ENCODE results near the gene FIGNL2. TPM values are rescaled to one million over a fixed set of nuclear protein-coding genes. Genes with fewer than 3 reads are reported as not detected.
A peak's percentile ranks its signal among the peaks of the same experiment; 100 is the strongest.

The FIGNL2 gene
- 0.38 TPM for total RNA-seq
- polyA plus RNA-seq, result 0.52 TPM
- long read RNA-seq, donor 1, result 0 reads
- long read RNA-seq, donor 2, result 0 reads
- long read RNA-seq, donor 3, result 0 reads
- long read RNA-seq, donor 4, result 0 reads
- long read RNA-seq, donor 5, full-length matches to known transcripts, result 1 of 1 reads
- long read RNA-seq, donor 5, partial matches to known transcripts, result 0 of 1 reads
- long read RNA-seq, donor 5, other reads (novel, unspliced or antisense), result 0 of 1 reads
- long read RNA-seq, donor 6, result 0 reads
- long read RNA-seq, donor 7, result 0 reads
- long read RNA-seq, donor 8, result 0 reads
- long read RNA-seq, donor 9, result 0 reads
- long read RNA-seq, donor 10, result 0 reads

- no peaks in the 10 kb centered on the region for H3K36me3 ChIP-seq (ENCODE audit: control insufficient read depth in 2 of 2, insufficient read depth in 2 of 2, low read length in 1 of 2)
- peaks cover 5 to 26% of the 10 kb centered on the region in 2 donors for H3K4me1 ChIP-seq (ENCODE audit: control insufficient read depth in 2 of 2, insufficient read depth in 2 of 2, low read length in 2 of 2)
- H3K27ac ChIP-seq (ENCODE audit: low read depth in 1 of 2, low read length in 1 of 2), result no peak within 1 kb of the TSS
- no peak for DNase-seq (ENCODE audit: low read depth in 6 of 9, low spot score in 9 of 9)
- H3K9me3 ChIP-seq (ENCODE audit: control insufficient read depth in 2 of 2, insufficient read depth in 1 of 2, low read length in 1 of 2), result peaks cover 3 to 4% of the 10 kb centered on the region in 2 donors
- H3K4me3 ChIP-seq (ENCODE audit: low read length in 2 of 2), result peak within 1 kb of the TSS in 1 of 2 donors; percentile 45
- 9% methylated on average over 51 of the region's 51 CpGs for WGBS
- H3K27me3 ChIP-seq (ENCODE audit: control insufficient read depth in 2 of 2, insufficient read depth in 1 of 2, low read length in 1 of 2), result peaks cover 40 to 85% of the 10 kb centered on the region in 2 donors
These were observed at the start of gene FIGNL2 for GRCh38 chr12:51848326-51848727. Gene FIGNL2 (minus strand): TSS chr12:51848718. CDS start chr12:51822413, 26,305 bp downstream.

DNA sequence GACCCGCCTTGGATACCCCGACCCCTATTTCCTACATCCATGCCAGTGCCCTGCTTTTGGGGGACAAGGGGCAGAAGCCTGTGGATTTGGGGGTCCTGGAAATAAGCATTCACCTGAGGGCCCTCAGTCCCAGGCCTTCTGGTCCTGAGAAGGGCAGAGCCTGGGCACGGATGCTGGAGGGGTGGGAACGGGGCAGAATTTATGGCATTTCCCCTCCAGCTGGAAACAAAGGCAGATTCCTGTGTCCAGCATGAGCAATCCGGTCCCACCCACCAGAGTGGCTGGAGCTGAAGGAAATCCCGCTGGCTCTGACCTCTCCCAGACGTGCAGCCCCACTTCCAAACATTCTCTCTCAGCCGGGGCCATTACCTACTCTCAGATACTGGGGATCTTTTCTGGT, 48.7 kb upstream of the FIGNL2 start:
- Histone ChIP-seq H3K4me3 (ENCODE audit: low read length in 2 of 2) (no peak overlapping the region), H3K9me3 (ENCODE audit: control insufficient read depth in 2 of 2, insufficient read depth in 1 of 2, low read length in 1 of 2) (no peaks in the 10 kb centered on the region), H3K4me1 (ENCODE audit: control insufficient read depth in 2 of 2, insufficient read depth in 2 of 2, low read length in 2 of 2) (no peaks in the 10 kb centered on the region), H3K27me3 (ENCODE audit: control insufficient read depth in 2 of 2, insufficient read depth in 1 of 2, low read length in 1 of 2) (no peaks in the 10 kb centered on the region), H3K36me3 (ENCODE audit: control insufficient read depth in 2 of 2, insufficient read depth in 2 of 2, low read length in 1 of 2) (no peaks in the 10 kb centered on the region), H3K27ac (ENCODE audit: low read depth in 1 of 2, low read length in 1 of 2) (no peak overlapping the region)
- no peak for DNase-seq (ENCODE audit: low read depth in 6 of 9, low spot score in 9 of 9)
- WGBS, result 96% methylated on average over 8 of the region's 8 CpGs

DNA sequence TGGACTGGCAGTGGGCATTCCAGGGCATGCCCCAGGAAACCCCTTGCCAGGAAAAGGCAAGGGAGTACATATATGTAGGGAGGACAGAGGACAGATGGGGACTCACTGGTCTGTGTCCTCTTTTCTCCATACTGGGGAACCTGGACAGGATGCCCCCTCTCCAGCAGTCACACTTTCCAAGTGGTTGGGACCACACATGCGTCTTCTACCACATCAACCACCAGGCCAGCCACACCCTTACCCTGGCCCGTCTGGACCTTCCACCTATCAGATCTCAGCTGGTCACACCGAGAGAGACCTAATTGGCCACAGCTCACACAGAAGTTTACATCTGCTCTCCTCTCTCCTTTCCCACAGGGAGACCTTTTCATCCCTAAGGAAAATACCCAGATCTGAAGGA, 47.7 kb upstream of the FIGNL2 start:
- Histone ChIP-seq H3K9me3 (ENCODE audit: control insufficient read depth in 2 of 2, insufficient read depth in 1 of 2, low read length in 1 of 2) (no peaks in the 10 kb centered on the region), H3K36me3 (ENCODE audit: control insufficient read depth in 2 of 2, insufficient read depth in 2 of 2, low read length in 1 of 2) (no peaks in the 10 kb centered on the region), H3K27me3 (ENCODE audit: control insufficient read depth in 2 of 2, insufficient read depth in 1 of 2, low read length in 1 of 2) (no peaks in the 10 kb centered on the region), H3K4me1 (ENCODE audit: control insufficient read depth in 2 of 2, insufficient read depth in 2 of 2, low read length in 2 of 2) (no peaks in the 10 kb centered on the region), H3K4me3 (ENCODE audit: low read length in 2 of 2) (no peak overlapping the region), H3K27ac (ENCODE audit: low read depth in 1 of 2, low read length in 1 of 2) (no peak overlapping the region)
- WGBS, result 95% methylated on average over 3 of the region's 3 CpGs
- DNase-seq (ENCODE audit: low read depth in 6 of 9, low spot score in 9 of 9), result no peak

GRCh38 chr12:51895378-51896135, 47.0 kb upstream of the FIGNL2 start:
- no peaks in the 10 kb centered on the region for H3K27me3 ChIP-seq (ENCODE audit: control insufficient read depth in 2 of 2, insufficient read depth in 1 of 2, low read length in 1 of 2)
- H3K9me3 ChIP-seq (ENCODE audit: control insufficient read depth in 2 of 2, insufficient read depth in 1 of 2, low read length in 1 of 2), result no peaks in the 10 kb centered on the region
- no peaks in the 10 kb centered on the region for H3K4me1 ChIP-seq (ENCODE audit: control insufficient read depth in 2 of 2, insufficient read depth in 2 of 2, low read length in 2 of 2)
- H3K27ac ChIP-seq (ENCODE audit: low read depth in 1 of 2, low read length in 1 of 2), result no peak overlapping the region
- no peaks in the 10 kb centered on the region for H3K36me3 ChIP-seq (ENCODE audit: control insufficient read depth in 2 of 2, insufficient read depth in 2 of 2, low read length in 1 of 2)
- 97% methylated on average over 8 of the region's 8 CpGs for WGBS
- H3K4me3 ChIP-seq (ENCODE audit: low read length in 2 of 2), result no peak overlapping the region
- no peak for DNase-seq (ENCODE audit: low read depth in 6 of 9, low spot score in 9 of 9)

DNA sequence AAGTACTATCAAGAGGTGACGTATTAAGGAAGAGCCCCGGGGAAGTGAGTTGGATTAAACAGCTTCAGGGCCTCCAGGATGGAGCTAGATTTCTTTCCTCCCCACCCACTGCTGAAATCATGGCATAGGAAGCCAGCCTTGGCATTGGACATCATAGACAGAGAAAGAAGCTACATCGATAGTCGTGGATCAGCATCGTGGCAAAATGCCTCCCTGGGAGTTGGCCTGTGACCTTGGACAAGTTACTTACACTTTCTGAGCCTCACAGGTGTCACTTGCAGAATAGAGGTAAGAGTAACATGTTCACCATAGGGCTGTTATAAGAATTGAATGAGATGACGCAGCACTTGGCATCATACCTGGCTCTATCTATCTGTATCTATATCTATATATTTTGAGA, 45.3 kb upstream of the FIGNL2 start:
- WGBS, result 96% methylated on average over 6 of the region's 6 CpGs
- Histone ChIP-seq H3K4me1 (ENCODE audit: control insufficient read depth in 2 of 2, insufficient read depth in 2 of 2, low read length in 2 of 2) (no peaks in the 10 kb centered on the region), H3K9me3 (ENCODE audit: control insufficient read depth in 2 of 2, insufficient read depth in 1 of 2, low read length in 1 of 2) (no peaks in the 10 kb centered on the region), H3K36me3 (ENCODE audit: control insufficient read depth in 2 of 2, insufficient read depth in 2 of 2, low read length in 1 of 2) (no peaks in the 10 kb centered on the region), H3K27me3 (ENCODE audit: control insufficient read depth in 2 of 2, insufficient read depth in 1 of 2, low read length in 1 of 2) (no peaks in the 10 kb centered on the region), H3K4me3 (ENCODE audit: low read length in 2 of 2) (no peak overlapping the region), H3K27ac (ENCODE audit: low read depth in 1 of 2, low read length in 1 of 2) (no peak overlapping the region)
- no peak for DNase-seq (ENCODE audit: low read depth in 6 of 9, low spot score in 9 of 9)

DNA sequence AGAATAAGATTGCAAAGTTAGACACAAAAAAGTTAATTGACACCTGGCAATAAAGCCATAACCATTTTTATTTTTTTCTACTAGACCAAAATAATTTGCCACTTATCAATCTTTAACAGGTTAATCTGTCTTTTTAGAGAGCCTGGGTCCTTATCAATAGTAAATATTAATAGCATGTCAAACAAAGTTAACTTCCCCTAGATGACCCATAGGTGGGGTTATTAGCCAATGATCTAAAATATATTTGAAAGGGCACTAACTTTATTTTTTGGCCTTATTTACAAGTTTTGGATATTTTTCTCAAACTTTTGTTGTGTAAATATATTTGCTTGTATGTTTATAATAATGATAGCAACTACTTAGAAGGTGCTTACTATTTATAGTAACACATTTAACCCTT, 43.3 kb upstream of the FIGNL2 start:
- no peak for DNase-seq (ENCODE audit: low read depth in 6 of 9, low spot score in 9 of 9)
- no peaks in the 10 kb centered on the region for H3K9me3 ChIP-seq (ENCODE audit: control insufficient read depth in 2 of 2, insufficient read depth in 1 of 2, low read length in 1 of 2)
- no peak overlapping the region for H3K4me3 ChIP-seq (ENCODE audit: low read length in 2 of 2)
- H3K27ac ChIP-seq (ENCODE audit: low read depth in 1 of 2, low read length in 1 of 2), result no peak overlapping the region
- H3K36me3 ChIP-seq (ENCODE audit: control insufficient read depth in 2 of 2, insufficient read depth in 2 of 2, low read length in 1 of 2), result no peaks in the 10 kb centered on the region
- no peaks in the 10 kb centered on the region for H3K27me3 ChIP-seq (ENCODE audit: control insufficient read depth in 2 of 2, insufficient read depth in 1 of 2, low read length in 1 of 2)
- peaks cover 0 to 3% of the 10 kb centered on the region in 2 donors for H3K4me1 ChIP-seq (ENCODE audit: control insufficient read depth in 2 of 2, insufficient read depth in 2 of 2, low read length in 2 of 2)

DNA sequence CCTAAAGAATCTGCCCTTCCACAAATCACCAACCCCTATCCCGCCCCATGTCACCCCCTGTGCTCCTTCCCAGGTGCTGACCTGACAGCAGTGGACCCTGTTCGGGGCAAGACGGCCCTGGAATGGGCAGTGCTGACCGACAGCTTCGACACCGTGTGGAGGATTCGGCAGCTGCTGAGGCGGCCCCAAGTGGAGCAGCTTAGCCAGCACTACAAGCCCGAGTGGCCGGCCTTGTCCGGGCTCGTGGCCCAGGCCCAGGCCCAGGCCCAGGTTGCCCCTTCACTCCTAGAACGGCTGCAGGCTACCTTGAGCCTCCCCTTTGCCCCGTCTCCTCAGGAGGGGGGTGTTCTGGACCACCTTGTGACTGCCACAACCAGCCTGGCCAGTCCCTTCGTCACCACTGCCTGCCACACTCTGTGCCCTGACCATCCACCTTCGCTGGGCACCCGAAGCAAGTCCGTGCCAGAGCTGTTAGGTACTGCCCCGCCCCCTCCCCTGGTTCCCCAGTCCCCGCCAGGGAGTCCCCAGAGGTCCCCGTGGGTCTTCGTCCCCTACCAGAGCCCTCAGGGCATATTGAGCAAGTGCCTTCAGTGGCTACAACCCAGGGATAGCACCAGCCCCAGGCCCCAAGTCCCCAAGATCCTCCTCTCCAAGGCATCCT, 42.1 kb upstream of the FIGNL2 start:
- Histone ChIP-seq H3K27ac (ENCODE audit: low read depth in 1 of 2, low read length in 1 of 2) (no peak overlapping the region), H3K27me3 (ENCODE audit: control insufficient read depth in 2 of 2, insufficient read depth in 1 of 2, low read length in 1 of 2) (no peaks in the 10 kb centered on the region), H3K9me3 (ENCODE audit: control insufficient read depth in 2 of 2, insufficient read depth in 1 of 2, low read length in 1 of 2) (no peaks in the 10 kb centered on the region), H3K4me1 (ENCODE audit: control insufficient read depth in 2 of 2, insufficient read depth in 2 of 2, low read length in 2 of 2) (peaks cover 0 to 12% of the 10 kb centered on the region in 2 donors), H3K4me3 (ENCODE audit: low read length in 2 of 2) (no peak overlapping the region), H3K36me3 (ENCODE audit: control insufficient read depth in 2 of 2, insufficient read depth in 2 of 2, low read length in 1 of 2) (no peaks in the 10 kb centered on the region)
- no peak for DNase-seq (ENCODE audit: low read depth in 6 of 9, low spot score in 9 of 9)
- WGBS, result 94% methylated on average over 22 of the region's 22 CpGs

DNA sequence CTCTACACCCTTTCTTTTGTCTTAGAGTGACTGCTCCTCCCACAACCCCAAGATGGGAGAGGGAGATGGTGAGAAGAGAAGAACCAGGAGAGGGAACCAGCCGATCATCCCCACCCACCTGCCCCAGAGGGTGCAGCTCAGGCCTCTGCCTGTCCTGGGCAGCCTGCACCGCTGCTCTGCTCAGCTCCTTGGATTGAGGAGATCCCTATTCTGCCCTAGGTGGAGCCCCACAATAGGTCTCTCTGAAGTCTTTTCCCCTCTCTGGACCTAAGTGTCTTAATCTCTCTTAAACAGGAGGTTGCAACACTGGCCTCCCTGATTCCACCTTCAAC, 41.6 kb upstream of the FIGNL2 start:
- H3K27ac ChIP-seq (ENCODE audit: low read depth in 1 of 2, low read length in 1 of 2), result no peak overlapping the region
- no peaks in the 10 kb centered on the region for H3K9me3 ChIP-seq (ENCODE audit: control insufficient read depth in 2 of 2, insufficient read depth in 1 of 2, low read length in 1 of 2)
- no peak overlapping the region for H3K4me3 ChIP-seq (ENCODE audit: low read length in 2 of 2)
- WGBS, result 98% methylated on average over 2 of the region's 2 CpGs
- no peak for DNase-seq (ENCODE audit: low read depth in 6 of 9, low spot score in 9 of 9)
- H3K27me3 ChIP-seq (ENCODE audit: control insufficient read depth in 2 of 2, insufficient read depth in 1 of 2, low read length in 1 of 2), result no peaks in the 10 kb centered on the region
- H3K36me3 ChIP-seq (ENCODE audit: control insufficient read depth in 2 of 2, insufficient read depth in 2 of 2, low read length in 1 of 2), result no peaks in the 10 kb centered on the region
- H3K4me1 ChIP-seq (ENCODE audit: control insufficient read depth in 2 of 2, insufficient read depth in 2 of 2, low read length in 2 of 2), result peaks cover 0 to 15% of the 10 kb centered on the region in 2 donors

All from thymus (tissue), 14 donors.